ENCODE data around the gene KRTAP4-6. TPM values are rescaled to one million over a fixed set of nuclear protein-coding genes. Genes with fewer than 3 reads are reported as not detected.
"Not testable (repeated sequence)": the region's sequence is repeated elsewhere in the genome, so short reads cannot be mapped to it uniquely, and the experiment has no call there.

The KRTAP4-6 gene
- total RNA-seq, 4 donors from 2014 or later, result 0.25 to 54.3 TPM; not detected in 2

DNA sequence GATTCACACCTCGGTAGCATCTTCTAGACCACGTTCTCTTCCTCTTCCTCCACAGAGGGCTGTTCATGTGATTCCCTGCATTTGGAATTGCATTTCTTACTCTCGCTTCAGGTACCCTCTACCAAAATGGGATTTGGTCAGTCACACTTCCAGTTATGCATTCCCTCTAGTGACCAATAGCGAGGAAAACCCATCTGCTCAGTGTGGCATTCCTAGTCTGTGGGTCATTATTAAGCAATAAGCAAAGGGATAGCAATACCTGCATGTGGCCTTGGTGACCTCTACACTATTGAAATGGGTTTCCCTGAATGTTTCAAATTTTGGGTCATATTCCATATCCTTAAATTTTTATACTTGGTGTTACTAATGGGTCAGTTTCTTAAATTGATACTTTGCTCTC is 9.7 kb upstream of the KRTAP4-6 start:
- intact Hi-C loops (cut with DNase I; ENCODE audit: low total_unique reads), result no loop called here
- H3K4me3 ChIP-seq (ENCODE audit: low read depth, poor library complexity, severe bottlenecking), result no peak overlapping the region
- DNase-seq (ENCODE audit: low spot score in 2 of 2), result no peak
- no peak for TF ChIP-seq POLR2A (IDR thresholded peaks at IDR 0.05)
- TF ChIP-seq, protein P1, sequence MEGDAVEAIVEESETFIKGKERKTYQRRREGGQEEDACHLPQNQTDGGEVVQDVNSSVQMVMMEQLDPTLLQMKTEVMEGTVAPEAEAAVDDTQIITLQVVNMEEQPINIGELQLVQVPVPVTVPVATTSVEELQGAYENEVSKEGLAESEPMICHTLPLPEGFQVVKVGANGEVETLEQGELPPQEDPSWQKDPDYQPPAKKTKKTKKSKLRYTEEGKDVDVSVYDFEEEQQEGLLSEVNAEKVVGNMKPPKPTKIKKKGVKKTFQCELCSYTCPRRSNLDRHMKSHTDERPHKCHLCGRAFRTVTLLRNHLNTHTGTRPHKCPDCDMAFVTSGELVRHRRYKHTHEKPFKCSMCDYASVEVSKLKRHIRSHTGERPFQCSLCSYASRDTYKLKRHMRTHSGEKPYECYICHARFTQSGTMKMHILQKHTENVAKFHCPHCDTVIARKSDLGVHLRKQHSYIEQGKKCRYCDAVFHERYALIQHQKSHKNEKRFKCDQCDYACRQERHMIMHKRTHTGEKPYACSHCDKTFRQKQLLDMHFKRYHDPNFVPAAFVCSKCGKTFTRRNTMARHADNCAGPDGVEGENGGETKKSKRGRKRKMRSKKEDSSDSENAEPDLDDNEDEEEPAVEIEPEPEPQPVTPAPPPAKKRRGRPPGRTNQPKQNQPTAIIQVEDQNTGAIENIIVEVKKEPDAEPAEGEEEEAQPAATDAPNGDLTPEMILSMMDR (IDR thresholded peaks at IDR 0.05), result no peak
- 86 to 87% methylated on average over 4 of the region's 4 CpGs for WGBS, 2 donors

DNA sequence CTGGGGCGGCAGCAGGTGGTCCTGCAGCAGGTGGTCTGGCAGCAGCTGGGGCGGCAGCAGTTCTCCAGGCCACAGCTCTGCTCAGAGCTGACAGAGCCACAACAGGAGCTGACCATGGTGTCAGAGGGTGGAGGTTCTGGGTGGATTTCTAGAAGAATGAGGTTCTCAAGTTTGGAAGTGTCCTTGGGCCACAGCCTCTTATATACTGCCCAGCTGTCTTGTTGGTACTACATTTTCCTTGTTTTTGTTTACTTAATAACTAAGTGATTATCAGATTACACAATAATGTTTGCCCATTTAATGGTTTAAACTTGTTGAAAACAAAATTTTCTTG is 9.3 kb upstream of the KRTAP4-6 start, which contains the start of gene KRTAP4-5:
Gene KRTAP4-5 (minus strand): TSS at position 174 of the 334 bp plus-strand sequence. CDS start 58 bp downstream, at position 116.
- intact Hi-C loops (cut with DNase I; ENCODE audit: low total_unique reads), result no loop called here
- H3K4me3 ChIP-seq (ENCODE audit: low read depth, poor library complexity, severe bottlenecking), result no peak within 1 kb of the TSS
- TF ChIP-seq, protein P1 (IDR thresholded peaks at IDR 0.05), result no peak
- no peak for TF ChIP-seq POLR2A (IDR thresholded peaks at IDR 0.05)
- DNase-seq (ENCODE audit: low spot score in 2 of 2), result no peak
- 44 to 50% methylated on average over 2 of the region's 2 CpGs for WGBS, 2 donors

DNA sequence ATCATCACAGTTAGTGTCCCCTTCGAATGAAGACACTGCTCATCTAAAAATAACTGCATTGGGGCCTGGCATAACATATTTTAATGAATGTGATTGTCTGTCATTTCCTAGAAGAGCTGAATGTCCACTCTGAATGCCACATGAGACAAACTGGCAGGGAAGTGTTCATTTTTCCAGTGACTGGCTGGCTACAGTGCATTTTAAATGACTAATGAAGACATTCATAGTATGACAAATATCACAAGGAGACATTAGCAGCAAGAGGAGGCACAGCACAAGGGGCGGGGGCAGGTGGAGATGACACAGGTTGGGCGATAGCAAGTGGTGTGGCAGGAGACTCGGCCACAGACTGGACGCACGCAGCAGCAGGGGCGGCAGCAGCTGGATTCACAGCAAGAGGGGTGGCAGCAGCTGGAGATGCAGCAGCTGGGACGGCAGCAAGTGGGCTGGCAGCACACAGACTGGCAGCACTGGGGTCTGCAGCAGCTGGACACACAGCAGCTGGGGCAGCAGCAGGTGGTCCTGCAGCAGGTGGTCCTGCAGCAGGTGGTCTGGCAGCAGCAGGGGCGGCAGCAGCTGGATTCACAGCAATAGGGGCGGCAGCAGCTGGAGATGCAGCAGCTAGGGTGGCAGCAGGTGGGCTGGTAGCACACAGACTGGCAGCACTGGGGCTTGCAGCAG is 8.8 kb upstream of the KRTAP4-6 start:
- not testable (repeated sequence) for DNase-seq (ENCODE audit: low spot score in 2 of 2)

DNA sequence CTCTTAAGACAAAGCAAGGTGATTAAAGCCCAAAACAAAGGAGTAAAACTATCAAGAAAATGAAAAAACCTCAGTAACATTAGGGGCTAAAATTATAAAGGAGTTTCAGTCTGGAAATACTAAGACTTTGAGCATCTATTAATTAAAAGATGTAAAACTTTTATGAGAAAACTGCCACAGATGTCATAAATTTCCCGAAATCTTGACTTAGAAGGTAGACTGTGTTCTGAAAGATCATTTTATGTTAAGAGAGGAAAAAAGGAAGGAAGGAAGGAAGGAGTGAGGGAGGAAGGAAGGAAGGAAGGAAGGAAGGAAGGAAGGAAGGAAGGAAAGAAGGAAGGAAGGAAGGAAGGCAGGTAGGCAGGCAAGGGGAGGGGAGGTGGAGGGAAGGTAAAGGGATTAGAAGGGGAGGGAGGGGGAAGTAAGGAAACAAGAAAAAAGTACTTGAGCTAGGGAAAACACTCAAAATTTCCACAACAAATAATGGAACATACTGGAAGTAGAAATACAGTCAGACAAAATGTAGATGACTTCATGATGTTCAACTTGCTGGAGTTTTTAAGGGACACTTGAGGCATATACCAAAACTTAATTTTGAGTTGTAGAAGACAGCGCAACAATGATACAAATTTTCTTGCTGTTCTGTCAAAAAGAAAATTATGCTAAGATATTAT is 7.3 kb upstream of the KRTAP4-6 start:
- no peak overlapping the region for H3K4me3 ChIP-seq (ENCODE audit: low read depth, poor library complexity, severe bottlenecking)
- no peak for DNase-seq (ENCODE audit: low spot score in 2 of 2)
- intact Hi-C loops (cut with DNase I; ENCODE audit: low total_unique reads), result no loop called here
- 66 to 93% methylated on average over 2 of the region's 2 CpGs for WGBS, 2 donors
- TF ChIP-seq, protein P1 (IDR thresholded peaks at IDR 0.05), result no peak
- no peak for TF ChIP-seq POLR2A (IDR thresholded peaks at IDR 0.05)

More for the DNA sequence above, 8.8 kb upstream of the KRTAP4-6 start:
- H3K4me3 ChIP-seq (ENCODE audit: low read depth, poor library complexity, severe bottlenecking); intact Hi-C loops (cut with DNase I; ENCODE audit: low total_unique reads): not testable (repeated sequence)
- 86 to 88% methylated on average over 10 of the region's 10 CpGs for WGBS, 2 donors

DNA sequence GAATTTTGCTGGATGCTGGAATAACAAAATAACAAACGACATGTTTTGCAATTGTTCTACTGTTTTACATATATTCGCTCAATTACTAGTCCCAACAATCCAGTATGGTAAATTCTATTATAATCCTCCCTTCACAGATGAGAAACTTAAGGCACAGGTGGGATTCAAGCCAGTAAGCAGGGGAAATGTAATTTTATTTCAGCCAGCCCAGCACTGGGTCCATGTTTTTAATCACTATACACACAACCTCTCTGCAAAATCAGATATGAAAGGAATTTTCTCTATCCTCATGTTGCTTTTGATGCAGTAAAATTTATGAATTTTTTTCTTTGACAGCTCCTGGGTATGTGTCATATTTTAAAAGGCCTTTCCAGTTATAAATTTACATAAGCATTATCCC is 4.9 kb upstream of the KRTAP4-6 start:
- intact Hi-C loops (cut with DNase I; ENCODE audit: low total_unique reads), result no loop called here
- H3K4me3 ChIP-seq (ENCODE audit: low read depth, poor library complexity, severe bottlenecking), result no peak overlapping the region
- TF ChIP-seq, protein P1 (IDR thresholded peaks at IDR 0.05), result no peak
- no peak for TF ChIP-seq POLR2A (IDR thresholded peaks at IDR 0.05)
- 73 to 79% methylated on average over 2 of the region's 2 CpGs for WGBS, 2 donors
- DNase-seq (ENCODE audit: low spot score in 2 of 2), result no peak

DNA sequence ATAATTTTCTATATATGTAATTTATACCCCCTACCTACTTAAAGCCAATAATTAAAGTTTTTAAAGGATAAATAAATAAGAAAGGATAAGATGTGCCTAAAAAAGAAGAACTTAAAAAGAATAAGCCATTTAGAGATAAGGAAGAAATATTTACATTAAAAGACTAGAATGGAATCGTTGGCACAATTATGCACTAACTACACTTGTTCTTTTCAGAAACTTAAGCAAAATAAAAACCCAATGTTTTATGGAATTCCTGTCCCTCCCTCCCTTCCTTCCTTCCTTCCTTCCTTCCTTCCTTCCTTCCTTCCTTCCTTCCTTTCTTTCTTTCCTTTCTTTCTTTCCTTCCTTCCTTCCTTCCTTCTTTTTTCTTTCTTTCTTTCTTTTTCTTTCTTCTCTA is 4.5 kb upstream of the KRTAP4-6 start:
- WGBS, 2 donors, result 92 to 94% methylated on average over 1 of the region's 1 CpG
- no peak overlapping the region for H3K4me3 ChIP-seq (ENCODE audit: low read depth, poor library complexity, severe bottlenecking)
- no peak for DNase-seq (ENCODE audit: low spot score in 2 of 2)
- intact Hi-C loops (cut with DNase I; ENCODE audit: low total_unique reads), result no loop called here
- TF ChIP-seq POLR2A (IDR thresholded peaks at IDR 0.05), result no peak
- TF ChIP-seq, protein P1 (IDR thresholded peaks at IDR 0.05), result no peak

Measured in lower leg skin (tissue), 4 donors.